A673 (cell line): ENCODE measurements around the gene PDAP1. TPM values are rescaled to one million over a fixed set of nuclear protein-coding genes. Genes with fewer than 3 reads are reported as not detected.

Source experiments
- BruUV-seq: library from RNA; stranded (reverse); fragments of 400-500 nt; replicated peaks from 2 replicates; lab custom pipeline; 2021; lab: Mats Ljungman, UMichigan
- CTCF ChIA-PET: fragments of 300-600 bp; sonication (Branson Sonifier 250); formaldehyde crosslinking; loops from one replicate; lab custom pipeline; 2022; ENCODE audit warnings: antibody characterized with exemption; lab: Charles Lee
- POLR2A ChIA-PET: fragments of 300-600 bp; sonication (Branson Sonifier 250); formaldehyde crosslinking; loops from one replicate; lab custom pipeline; 2022; ENCODE audit warnings: antibody characterized with exemption; ENCODE audit not compliant: low non-redundant PET; lab: Charles Lee
- DNase-seq: peaks from one replicate; pipeline ENCODE4 v3.0.0-alpha.2; 2015; ENCODE audit warnings: low spot score
- H3K27ac ChIP-seq: fragments of 200-600 bp; sonication (generic); 2 replicates; pipeline ENCODE4 v1.5.1; 2016; ENCODE audit warnings: mixed run types, low read depth, mild to moderate bottlenecking, mixed read lengths, antibody characterized with exemption, low read length; ENCODE audit not compliant: poor library complexity, severe bottlenecking
- H3K27me3 ChIP-seq: fragments of 200-600 bp; sonication (generic); replicated peaks from 2 replicates; pipeline ENCODE4 v1.6.1; 2017; ENCODE audit warnings: mixed run types, low read depth, mild to moderate bottlenecking, mixed read lengths, antibody characterized with exemption, low read length; ENCODE audit not compliant: insufficient read depth, poor library complexity
- H3K36me3 ChIP-seq: fragments of 200-600 bp; sonication (generic); 2 replicates; pipeline ENCODE4 v1.6.1; 2016; ENCODE audit warnings: mixed run types, mild to moderate bottlenecking, mixed read lengths, antibody characterized with exemption, low read length; ENCODE audit not compliant: insufficient read depth, poor library complexity, severe bottlenecking
- H3K4me1 ChIP-seq: fragments of 200-600 bp; sonication (generic); 2 replicates; pipeline ENCODE4 v1.6.1; 2017; ENCODE audit warnings: mixed run types, mild to moderate bottlenecking, mixed read lengths, antibody characterized with exemption, low read length; ENCODE audit not compliant: insufficient read depth, poor library complexity, severe bottlenecking
- H3K4me3 ChIP-seq: fragments of 200-600 bp; sonication (generic); 2 replicates; pipeline ENCODE4 v1.5.1; 2016; ENCODE audit warnings: low read depth, mixed run types, mild to moderate bottlenecking, mixed read lengths, low read length; ENCODE audit not compliant: poor library complexity, severe bottlenecking
- H3K9me3 ChIP-seq: fragments of 200-600 bp; sonication (generic); 2 replicates; pipeline ENCODE4 v1.6.1; 2016; ENCODE audit warnings: mixed run types, low read depth, mild to moderate bottlenecking, mixed read lengths, antibody characterized with exemption, low read length; ENCODE audit not compliant: poor library complexity, severe bottlenecking
- CTCF ChIP-seq: fragments of 300-800, 200-600 bp; sonication (generic); conservative IDR thresholded peaks from 2 replicates; pipeline ENCODE4 v1.5.1; 2017; ENCODE audit warnings: low read depth, mild to moderate bottlenecking, antibody characterized with exemption, low read length, moderate library complexity, mixed read lengths
- EZH2 ChIP-seq: fragments of 200-600 bp; sonication (generic); IDR thresholded peaks from 2 replicates; pipeline ENCODE4 v1.6.1; 2017; ENCODE audit warnings: borderline replicate concordance, low read depth, mild to moderate bottlenecking, mixed read lengths, antibody characterized with exemption, low read length; ENCODE audit not compliant: poor library complexity, severe bottlenecking
- intact Hi-C: fragments of 100-400 bp; cut with micrococcal nuclease; formaldehyde crosslinking; loops from one replicate; pipeline ENCODE4 v1.10.0; 2022; ENCODE audit not compliant: unreplicated experiment
- total RNA-seq: library from RNA; stranded (reverse); gene quantifications from 2 replicates; pipeline ENCODE4 v1.2.3, GENCODE V29; 2021

The PDAP1 gene
- total RNA-seq, 1 experiment from 2014 or later, result 164 TPM

- Histone ChIP-seq H3K4me3 (no peak overlapping the region), H3K9me3 (no peaks in the 10 kb centered on the region), H3K27ac (no peak overlapping the region), H3K36me3 (no peaks in the 10 kb centered on the region), H3K27me3 (no peaks in the 10 kb centered on the region), H3K4me1 (peaks cover 2% of the 10 kb centered on the region)
- intact Hi-C loops, result no loop called here
- TF ChIP-seq CTCF, result no peak
- TF ChIP-seq EZH2, result no peak
- no peak for DNase-seq
- ChIA-PET POLR2A (no interaction called here), CTCF (no interaction called here)
- BruUV-seq, result no TSS peak
These were observed 35.0 kb downstream of the PDAP1 start for GRCh38 chr7:99373091-99374066.

- no peak for DNase-seq
- H3K4me3 ChIP-seq, result no peak overlapping the region
- BruUV-seq, result no TSS peak
- ChIA-PET POLR2A (no interaction called here), CTCF (interaction anchor here (1.0 kb wide), 1 partner anchor 124 kb away, joined by 5 read pairs; no protein-coding TSS in a partner anchor)
- H3K27ac ChIP-seq, result no peak overlapping the region
- TF ChIP-seq CTCF (no peak), EZH2 (no peak)
- no peaks in the 10 kb centered on the region for H3K9me3 ChIP-seq
- H3K4me1 ChIP-seq, result peaks cover 2% of the 10 kb centered on the region
- intact Hi-C loops, result no loop called here
- no peaks in the 10 kb centered on the region for H3K36me3 ChIP-seq
- no peaks in the 10 kb centered on the region for H3K27me3 ChIP-seq
These were observed 35.9 kb downstream of the PDAP1 start for GRCh38 chr7:99372275-99373090.

GRCh38 chr7:99371376-99371920 is 36.9 kb downstream of the PDAP1 start:
- no TSS peak for BruUV-seq
- Histone ChIP-seq H3K36me3 (peaks cover 4% of the 10 kb centered on the region), H3K4me3 (no peak overlapping the region), H3K27me3 (no peaks in the 10 kb centered on the region), H3K9me3 (no peaks in the 10 kb centered on the region), H3K27ac (no peak overlapping the region), H3K4me1 (peaks cover 6% of the 10 kb centered on the region)
- TF ChIP-seq CTCF (no peak), EZH2 (no peak)
- no peak for DNase-seq
- intact Hi-C loops, result no loop called here
- CTCF ChIA-PET, result no interaction called here
- POLR2A ChIA-PET, result no interaction called here
